Chondrocyte (in vitro differentiated cells): ENCODE results near the gene CBX2. TPM values are rescaled to one million over a fixed set of nuclear protein-coding genes. Genes with fewer than 3 reads are reported as not detected.

Experiments used
- DNase-seq: peaks from one replicate; pipeline ENCODE4 v3.0.0; 2021; ENCODE audit warnings: mixed read lengths, low spot score
- H3K27ac Mint-ChIP-seq: one replicate; pipeline ENCODE4 v1.8.0; 2021; ENCODE audit warnings: mild to moderate bottlenecking, moderate library complexity, mixed read lengths; ENCODE audit not compliant: unreplicated experiment
- H3K27me3 Mint-ChIP-seq: 2 replicates; pipeline ENCODE4 v1.8.0; 2021; ENCODE audit warnings: low read depth, mixed read lengths
- H3K36me3 Mint-ChIP-seq: 2 replicates; pipeline ENCODE4 v1.8.0; 2021; ENCODE audit warnings: low read depth, mixed read lengths
- H3K4me1 Mint-ChIP-seq: 2 replicates; pipeline ENCODE4 v1.8.0; 2021; ENCODE audit warnings: low read depth, mild to moderate bottlenecking, mixed read lengths
- H3K4me3 Mint-ChIP-seq: one replicate; pipeline ENCODE4 v1.8.0; 2021; ENCODE audit warnings: mild to moderate bottlenecking, moderate library complexity, mixed read lengths; ENCODE audit not compliant: unreplicated experiment
- H3K9me3 Mint-ChIP-seq: 2 replicates; pipeline ENCODE4 v1.8.0; 2021; ENCODE audit warnings: low read depth, mixed read lengths
- CTCF ChIP-seq: fragments of 200-600 bp; sonication (generic); IDR thresholded peaks from 2 replicates; pipeline ENCODE4 v1.5.0; 2021; ENCODE audit warnings: antibody characterized with exemption, mild to moderate bottlenecking, moderate library complexity
- total RNA-seq: library from RNA; stranded (reverse); gene quantifications from 3 replicates; pipeline ENCODE4 v1.2.1, GENCODE V29; 2021

Gene CBX2
- total RNA-seq, 1 donor from 2014 or later: 4.9 TPM

GRCh38 chr17:79802736-79803420 lies 24.9 kb downstream of the CBX2 start:
- Mint-ChIP-seq H3K4me1 (peaks cover 25% of the 10 kb centered on the region), H3K27me3 (peaks cover 66% of the 10 kb centered on the region), H3K36me3 (peaks cover 1% of the 10 kb centered on the region), H3K9me3 (no peaks in the 10 kb centered on the region), H3K4me3 (no peak overlapping the region), H3K27ac (no peak overlapping the region)
- no peak for DNase-seq
- TF ChIP-seq CTCF: no peak

- DNase-seq: no peak
- peaks cover 23% of the 10 kb centered on the region for H3K4me1 Mint-ChIP-seq
- no peak for TF ChIP-seq CTCF
- H3K36me3 Mint-ChIP-seq: peaks cover 1% of the 10 kb centered on the region
- H3K9me3 Mint-ChIP-seq: no peaks in the 10 kb centered on the region
- H3K4me3 Mint-ChIP-seq: peak overlapping the region; percentile 36
- H3K27ac Mint-ChIP-seq: no peak overlapping the region
- peaks cover 68% of the 10 kb centered on the region for H3K27me3 Mint-ChIP-seq
Measured at GRCh38 chr17:79803421-79803996, 25.6 kb downstream of the CBX2 start.

GRCh38 chr17:79803997-79804855 lies 26.3 kb downstream of the CBX2 start:
- Mint-ChIP-seq H3K27me3 (peaks cover 71% of the 10 kb centered on the region), H3K4me1 (peaks cover 21% of the 10 kb centered on the region), H3K4me3 (peak overlapping the region; percentile 47), H3K27ac (no peak overlapping the region), H3K9me3 (no peaks in the 10 kb centered on the region), H3K36me3 (peaks cover 1% of the 10 kb centered on the region)
- no peak for TF ChIP-seq CTCF
- no peak for DNase-seq

GRCh38 chr17:79804856-79805696 lies 27.1 kb downstream of the CBX2 start:
- DNase-seq: no peak
- TF ChIP-seq CTCF: no peak
- Mint-ChIP-seq H3K4me3 (no peak overlapping the region), H3K27ac (no peak overlapping the region), H3K36me3 (peaks cover 1% of the 10 kb centered on the region), H3K9me3 (no peaks in the 10 kb centered on the region), H3K27me3 (peaks cover 65% of the 10 kb centered on the region), H3K4me1 (peaks cover 15% of the 10 kb centered on the region)

- TF ChIP-seq CTCF: no peak
- Mint-ChIP-seq H3K4me1 (peaks cover 14% of the 10 kb centered on the region), H3K36me3 (no peaks in the 10 kb centered on the region), H3K27me3 (peaks cover 60% of the 10 kb centered on the region), H3K4me3 (no peak overlapping the region), H3K9me3 (no peaks in the 10 kb centered on the region), H3K27ac (no peak overlapping the region)
- no peak for DNase-seq
Measured at GRCh38 chr17:79806446-79806760, 28.5 kb downstream of the CBX2 start.
